H9 (cell line): ENCODE measurements around the gene SVIP. TPM values are rescaled to one million over a fixed set of nuclear protein-coding genes. Genes with fewer than 3 reads are reported as not detected.

Experiments
- DNase-seq: peaks from one replicate; pipeline ENCODE4 v3.0.0-alpha.2; 2017
- H2AFZ ChIP-seq: one replicate; pipeline ENCODE4 v1.6.1; 2013; ENCODE audit warnings: mild to moderate bottlenecking, low read length, control low read depth, moderate library complexity
- H2AK5ac ChIP-seq: 2 replicates; pipeline ENCODE4 v1.6.1; 2013; ENCODE audit warnings: low read length, control low read depth, mixed read lengths; ENCODE audit not compliant: insufficient read length
- H2BK120ac ChIP-seq: one replicate; pipeline ENCODE4 v1.6.1; 2013; ENCODE audit warnings: low read depth, mild to moderate bottlenecking, low read length, control low read depth, inconsistent platforms; ENCODE audit not compliant: poor library complexity, severe bottlenecking
- H2BK12ac ChIP-seq: 2 replicates; pipeline ENCODE4 v1.6.1; 2013; ENCODE audit warnings: low read length, control low read depth, mixed read lengths, low read depth; ENCODE audit not compliant: insufficient read length
- H2BK15ac ChIP-seq: 2 replicates; pipeline ENCODE4 v1.6.1; 2013; ENCODE audit warnings: low read depth, low read length, control low read depth
- H2BK20ac ChIP-seq: one replicate; pipeline ENCODE4 v1.6.1; 2013; ENCODE audit warnings: low read depth, mild to moderate bottlenecking, low read length, control low read depth, inconsistent platforms; ENCODE audit not compliant: poor library complexity, severe bottlenecking
- H2BK5ac ChIP-seq: 2 replicates; pipeline ENCODE4 v1.6.1; 2013; ENCODE audit warnings: low read length, control low read depth, mixed read lengths; ENCODE audit not compliant: insufficient read length
- H3K14ac ChIP-seq: 2 replicates; pipeline ENCODE4 v1.6.1; 2013; ENCODE audit warnings: low read length, control low read depth; ENCODE audit not compliant: insufficient read depth
- H3K18ac ChIP-seq: 2 replicates; pipeline ENCODE4 v1.6.1; 2013; ENCODE audit warnings: low read depth, mild to moderate bottlenecking, mixed read lengths, low read length, control low read depth; ENCODE audit not compliant: insufficient read length
- H3K23ac ChIP-seq: 2 replicates; pipeline ENCODE4 v1.6.1; 2013; ENCODE audit warnings: low read length, control low read depth, mixed read lengths, low read depth; ENCODE audit not compliant: insufficient read length
- H3K23me2 ChIP-seq: 2 replicates; pipeline ENCODE4 v1.6.1; 2013; ENCODE audit warnings: low read depth, mild to moderate bottlenecking, mixed read lengths, low read length, control low read depth; ENCODE audit not compliant: insufficient read length, poor library complexity, severe bottlenecking
- H3K27ac ChIP-seq: 2 replicates; pipeline ENCODE4 v1.5.1; 2013; ENCODE audit warnings: low read length, control low read depth, mixed read lengths, low read depth; ENCODE audit not compliant: insufficient read length
- H3K27me3 ChIP-seq: 2 replicates; pipeline ENCODE4 v1.6.1; 2013; ENCODE audit warnings: low read length, control low read depth, inconsistent platforms; ENCODE audit not compliant: insufficient read depth
- H3K4ac ChIP-seq: 2 replicates; pipeline ENCODE4 v1.6.1; 2013; ENCODE audit warnings: low read depth, mild to moderate bottlenecking, control low read depth, inconsistent platforms, low read length, moderate library complexity
- H3K4me1 ChIP-seq: 2 replicates; pipeline ENCODE4 v1.6.1; 2013; ENCODE audit warnings: low read length, control low read depth, inconsistent platforms; ENCODE audit not compliant: insufficient read depth
- H3K4me2 ChIP-seq: 2 replicates; pipeline ENCODE4 v1.6.1; 2013; ENCODE audit warnings: low read length, control low read depth, mixed read lengths; ENCODE audit not compliant: insufficient read length, insufficient read depth
- H3K56ac ChIP-seq: 2 replicates; pipeline ENCODE4 v1.6.1; 2013; ENCODE audit warnings: low read depth, mild to moderate bottlenecking, mixed read lengths, low read length, control low read depth; ENCODE audit not compliant: insufficient read length
- H3K79me1 ChIP-seq: 2 replicates; pipeline ENCODE4 v1.6.1; 2013; ENCODE audit warnings: low read depth, mild to moderate bottlenecking, moderate library complexity, low read length, control low read depth, inconsistent platforms; ENCODE audit not compliant: insufficient read depth, poor library complexity, severe bottlenecking
- H3K79me2 ChIP-seq: 2 replicates; pipeline ENCODE4 v1.6.1; 2013; ENCODE audit warnings: low read length, control low read depth, inconsistent platforms; ENCODE audit not compliant: insufficient read depth
- H3K9ac ChIP-seq: 2 replicates; pipeline ENCODE4 v1.6.1; 2013; ENCODE audit warnings: low read length, control low read depth, mixed read lengths; ENCODE audit not compliant: insufficient read length; ENCODE audit errors: extremely low read depth
- H3K9me3 ChIP-seq: one replicate; pipeline ENCODE4 v1.6.1; 2013; ENCODE audit warnings: low read depth, low read length, inconsistent platforms; ENCODE audit not compliant: control insufficient read depth
- H3T11ph ChIP-seq: one replicate; pipeline ENCODE4 v1.6.1; 2013; ENCODE audit warnings: mild to moderate bottlenecking, low read length, control low read depth, inconsistent platforms
- H4K20me1 ChIP-seq: one replicate; pipeline ENCODE4 v1.6.1; 2013; ENCODE audit not compliant: control insufficient read depth, insufficient read length, insufficient read depth
- H4K5ac ChIP-seq: 2 replicates; pipeline ENCODE4 v1.6.1; 2013; ENCODE audit warnings: low read depth, mild to moderate bottlenecking, mixed read lengths, low read length, control low read depth; ENCODE audit not compliant: insufficient read length
- H4K8ac ChIP-seq: replicated peaks from 2 replicates; pipeline ENCODE4 v1.6.1; 2013; ENCODE audit warnings: low read length, control low read depth, mixed read lengths, low read depth; ENCODE audit not compliant: insufficient read length
- H4K91ac ChIP-seq: 2 replicates; pipeline ENCODE4 v1.6.1; 2013; ENCODE audit warnings: low read depth, mild to moderate bottlenecking, moderate library complexity, mixed read lengths, low read length, control low read depth; ENCODE audit not compliant: insufficient read length
- H3K27ac Mint-ChIP-seq, 3 experiments: 2 replicates in 2 of 3; 3 replicates in 1 of 3; pipeline ENCODE4 v1.8.0; 2020 to 2021; ENCODE audit warnings: mixed read lengths in 3 of 3, mild to moderate bottlenecking in 1 of 3, moderate library complexity in 1 of 3
- H3K27me3 Mint-ChIP-seq: 2 replicates; pipeline ENCODE4 v1.8.0; 2021; ENCODE audit warnings: low read depth, mild to moderate bottlenecking, moderate library complexity, mixed read lengths
- H3K36me3 Mint-ChIP-seq, 3 experiments: 2 replicates in 2 of 3; 3 replicates in 1 of 3; pipeline ENCODE4 v1.8.0; 2020 to 2021; ENCODE audit warnings: low read depth in 3 of 3, mixed read lengths in 3 of 3; ENCODE audit not compliant: insufficient read depth in 1 of 3
- H3K4me1 Mint-ChIP-seq, 2 experiments: 2 replicates each; pipeline ENCODE4 v1.8.0; 2020; ENCODE audit warnings: mixed read lengths in 2 of 2
- H3K4me3 Mint-ChIP-seq, 2 experiments: 2 replicates in 1 of 2; 3 replicates in 1 of 2; pipeline ENCODE4 v1.8.0; 2020 to 2021; ENCODE audit warnings: mild to moderate bottlenecking in 2 of 2, mixed read lengths in 2 of 2, moderate library complexity in 1 of 2
- H3K9me3 Mint-ChIP-seq, 2 experiments: 2 replicates in 1 of 2; 3 replicates in 1 of 2; pipeline ENCODE4 v1.8.0; 2020; ENCODE audit warnings: mild to moderate bottlenecking in 2 of 2, mixed read lengths in 2 of 2, moderate library complexity in 1 of 2
- WGBS: extraction: QIAGEN DNeasy Blood & Tissue Kit; methylation state at CpG from one replicate; pipeline ENCODE4 v1.1.7; 2013; ENCODE audit warnings: missing lambda C conversion rate, low lambda C conversion rate, mixed read lengths; ENCODE audit not compliant: insufficient read length; ENCODE audit errors: extremely low coverage; 5-methylcytosine and 5-hydroxymethylcytosine counted together
- total RNA-seq: library from RNA; stranded (reverse); gene quantifications from 2 replicates; pipeline ENCODE4 v1.2.1, GENCODE V29; 2021
- TF ChIP-seq, protein P1 (sequence below): fragments of 200-600 bp; sonication (generic); conservative IDR thresholded peaks from 3 replicates; pipeline ENCODE4 v1.8.0; 2021; ENCODE audit warnings: antibody characterized with exemption, mild to moderate bottlenecking

SVIP gene
- total RNA-seq, 1 experiment from 2014 or later = 10.4 TPM

DNA sequence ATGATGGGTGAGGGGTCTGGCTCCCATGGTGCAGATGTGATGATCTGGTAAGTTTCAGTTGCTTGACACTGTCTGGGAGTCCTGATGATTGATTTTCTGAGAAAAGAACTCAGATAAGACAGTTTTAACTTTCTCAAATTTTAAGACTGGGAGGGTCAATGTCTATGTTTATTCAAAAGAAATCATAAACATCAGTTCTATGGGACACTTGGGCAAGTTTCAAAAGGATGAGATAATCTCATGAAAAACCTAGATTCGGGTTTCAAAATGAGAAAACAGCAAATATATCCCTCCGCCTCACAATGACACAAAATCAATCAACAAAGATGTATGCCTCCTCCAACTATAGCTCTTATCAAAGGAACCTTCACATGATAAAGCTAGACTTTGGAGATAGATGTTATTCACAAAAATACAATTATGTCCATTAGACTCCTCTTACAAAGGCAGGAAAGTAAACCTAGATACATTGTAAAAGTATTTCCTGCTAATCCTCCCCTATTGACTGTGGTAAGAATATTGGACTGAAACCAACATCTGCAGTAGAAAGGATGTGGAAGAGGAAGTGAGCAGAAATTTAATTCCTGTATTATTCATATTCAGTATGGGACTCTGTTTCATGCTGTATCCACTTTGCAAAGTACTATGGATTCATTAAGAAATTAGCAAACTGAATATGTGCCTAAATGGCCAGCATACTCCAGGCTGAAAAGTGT, 21.6 kb downstream of the SVIP start:
- peaks cover 4 to 5% (median 4%) of the 10 kb centered on the region in 3 experiments; a peak in 6 of 7 replicates for H3K36me3 Mint-ChIP-seq
- Histone ChIP-seq H3K79me1 (no peaks in the 10 kb centered on the region), H2BK20ac (no peak overlapping the region), H4K5ac (no peak overlapping the region), H3K79me2 (no peaks in the 10 kb centered on the region), H3K27ac (no peak overlapping the region), H2BK120ac (no peak overlapping the region), H2AFZ (no peak overlapping the region), H3K9me3 (peaks cover 5% of the 10 kb centered on the region), H3K18ac (no peak overlapping the region), H3K4me1 (no peaks in the 10 kb centered on the region; the same call in 1 of the 2 replicates), H3K14ac (no peak overlapping the region), H2BK12ac (no peak overlapping the region), H2AK5ac (no peak overlapping the region), H4K8ac (no peak overlapping the region), H4K91ac (no peak overlapping the region), H3T11ph (no peak overlapping the region), H3K56ac (no peak overlapping the region), H3K23me2 (no peaks in the 10 kb centered on the region), H3K27me3 (no peaks in the 10 kb centered on the region), H3K4me2 (no peak overlapping the region), H3K4ac (no peak overlapping the region), H2BK5ac (no peak overlapping the region), H3K9ac (no peak overlapping the region), H3K23ac (no peak overlapping the region), H4K20me1 (no peaks in the 10 kb centered on the region), H2BK15ac (no peak overlapping the region)
- no peak overlapping the region for H3K4me3 Mint-ChIP-seq
- no peaks in the 10 kb centered on the region for H3K27me3 Mint-ChIP-seq
- no CpG with 5 or more reads among the region's 2 CpGs for WGBS
- peaks cover 9 to 11% of the 10 kb centered on the region in 2 experiments; a peak in 4 of 5 replicates for H3K9me3 Mint-ChIP-seq
- peaks cover 5% of the 10 kb centered on the region in 2 experiments for H3K4me1 Mint-ChIP-seq
- DNase-seq = no peak
- TF ChIP-seq, protein P1, sequence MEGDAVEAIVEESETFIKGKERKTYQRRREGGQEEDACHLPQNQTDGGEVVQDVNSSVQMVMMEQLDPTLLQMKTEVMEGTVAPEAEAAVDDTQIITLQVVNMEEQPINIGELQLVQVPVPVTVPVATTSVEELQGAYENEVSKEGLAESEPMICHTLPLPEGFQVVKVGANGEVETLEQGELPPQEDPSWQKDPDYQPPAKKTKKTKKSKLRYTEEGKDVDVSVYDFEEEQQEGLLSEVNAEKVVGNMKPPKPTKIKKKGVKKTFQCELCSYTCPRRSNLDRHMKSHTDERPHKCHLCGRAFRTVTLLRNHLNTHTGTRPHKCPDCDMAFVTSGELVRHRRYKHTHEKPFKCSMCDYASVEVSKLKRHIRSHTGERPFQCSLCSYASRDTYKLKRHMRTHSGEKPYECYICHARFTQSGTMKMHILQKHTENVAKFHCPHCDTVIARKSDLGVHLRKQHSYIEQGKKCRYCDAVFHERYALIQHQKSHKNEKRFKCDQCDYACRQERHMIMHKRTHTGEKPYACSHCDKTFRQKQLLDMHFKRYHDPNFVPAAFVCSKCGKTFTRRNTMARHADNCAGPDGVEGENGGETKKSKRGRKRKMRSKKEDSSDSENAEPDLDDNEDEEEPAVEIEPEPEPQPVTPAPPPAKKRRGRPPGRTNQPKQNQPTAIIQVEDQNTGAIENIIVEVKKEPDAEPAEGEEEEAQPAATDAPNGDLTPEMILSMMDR = no peak
- no peak overlapping the region for H3K27ac Mint-ChIP-seq
